DOHH2 (cell line): ENCODE measurements around the gene PEX3.

Source experiments
- H3F3A ChIP-seq: fragments of 200-600 bp; sonication (generic), shearing (Covaris generic); 2 replicates; pipeline ENCODE4 v1.6.0; 2016; ENCODE audit warnings: antibody characterized with exemption, mild to moderate bottlenecking; ENCODE audit not compliant: control insufficient read depth, insufficient read depth
- H3K27ac ChIP-seq: fragments of 200-600 bp; sonication (generic); 2 replicates; pipeline ENCODE4 v1.5.1; 2014; ENCODE audit warnings: low read depth, mild to moderate bottlenecking, low read length, moderate library complexity
- H3K27me3 ChIP-seq: fragments of 200-600 bp; sonication (generic); 2 replicates; pipeline ENCODE4 v1.6.1; 2014; ENCODE audit warnings: mild to moderate bottlenecking, low read length, mixed read lengths; ENCODE audit not compliant: control insufficient read depth
- H3K36me3 ChIP-seq: fragments of 200-600 bp; sonication (generic); 2 replicates; pipeline ENCODE4 v1.6.1; 2014; ENCODE audit warnings: mild to moderate bottlenecking, low read length, moderate library complexity, mixed read lengths; ENCODE audit not compliant: control insufficient read depth
- H3K4me1 ChIP-seq: fragments of 200-600 bp; sonication (generic); 2 replicates; pipeline ENCODE4 v1.6.1; 2014; ENCODE audit warnings: mild to moderate bottlenecking, low read length, mixed read lengths; ENCODE audit not compliant: control insufficient read depth
- H3K4me2 ChIP-seq: fragments of 200-600 bp; sonication (generic); 2 replicates; pipeline ENCODE4 v1.6.0; 2014; ENCODE audit warnings: mild to moderate bottlenecking, low read length, moderate library complexity
- H3K4me3 ChIP-seq: fragments of 200-600 bp; sonication (generic); 2 replicates; pipeline ENCODE4 v1.5.1; 2014; ENCODE audit warnings: mild to moderate bottlenecking, low read length, mixed read lengths
- H3K79me2 ChIP-seq: fragments of 200-600 bp; sonication (generic); 2 replicates; pipeline ENCODE4 v1.6.1; 2014; ENCODE audit warnings: mild to moderate bottlenecking, low read length, mixed read lengths; ENCODE audit not compliant: control insufficient read depth
- H3K9me2 ChIP-seq: fragments of 200-600 bp; sonication (generic); replicated peaks from 2 replicates; pipeline ENCODE4 v1.6.1; 2014; ENCODE audit warnings: mild to moderate bottlenecking, low read length, mixed read lengths; ENCODE audit not compliant: control insufficient read depth
- H3K9me3 ChIP-seq: fragments of 200-600 bp; sonication (generic); 2 replicates; pipeline ENCODE4 v1.6.1; 2014; ENCODE audit warnings: antibody characterized with exemption, low read length, mixed read lengths; ENCODE audit not compliant: control insufficient read depth, insufficient read depth
- H4K20me1 ChIP-seq: fragments of 200-600 bp; sonication (generic); 2 replicates; pipeline ENCODE4 v1.6.0; 2014; ENCODE audit warnings: low read depth, mild to moderate bottlenecking, antibody characterized with exemption, low read length, moderate library complexity; ENCODE audit not compliant: control insufficient read depth, insufficient read depth
- CTCF ChIP-seq: fragments of 200-600 bp; sonication (generic); IDR thresholded peaks from one replicate; pipeline ENCODE4 v1.5.1; 2014; ENCODE audit warnings: antibody characterized with exemption, mild to moderate bottlenecking, low read depth, low read length; ENCODE audit not compliant: poor library complexity, severe bottlenecking
- EZH2phosphoT487 ChIP-seq: fragments of 200-600 bp; sonication (generic); IDR thresholded peaks from 2 replicates; pipeline ENCODE4 v1.6.1; 2017; ENCODE audit warnings: borderline replicate concordance, mild to moderate bottlenecking, antibody characterized with exemption, low read length, moderate library complexity, mixed read lengths

Gene PEX3

DNA sequence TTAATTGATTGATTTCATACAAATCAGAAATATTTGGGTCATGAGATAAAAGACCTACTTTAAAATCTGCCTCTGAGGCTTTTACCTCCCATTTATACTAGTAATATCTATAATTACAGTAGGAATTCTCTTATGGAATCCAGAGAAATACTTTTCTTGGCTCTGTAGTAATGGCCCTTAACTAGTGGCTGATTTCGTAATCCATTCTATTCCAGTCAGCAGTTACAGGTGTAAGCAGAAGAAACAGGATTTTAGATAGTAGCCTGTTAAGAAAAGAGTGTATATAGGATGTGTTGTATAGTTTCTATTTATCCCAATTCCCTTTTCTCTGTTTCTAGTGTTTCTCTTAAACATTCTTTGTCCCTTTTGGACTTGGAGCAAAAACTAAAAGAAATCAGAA lies 21.2 kb downstream of the PEX3 start:
- Histone ChIP-seq H3K27ac (no peak overlapping the region), H3K9me3 (no peaks in the 10 kb centered on the region), H3K4me3 (no peak overlapping the region), H3K27me3 (no peaks in the 10 kb centered on the region), H3K4me1 (no peaks in the 10 kb centered on the region), H3F3A (no peaks in the 10 kb centered on the region), H3K4me2 (no peak overlapping the region), H3K9me2 (no peaks in the 10 kb centered on the region), H3K36me3 (peaks cover 31% of the 10 kb centered on the region), H4K20me1 (no peaks in the 10 kb centered on the region), H3K79me2 (no peaks in the 10 kb centered on the region)
- TF ChIP-seq CTCF (no peak), EZH2phosphoT487 (no peak)

GRCh38 chr6:143476545-143476944 lies 25.9 kb downstream of the PEX3 start:
- Histone ChIP-seq H3K36me3 (peaks cover 50% of the 10 kb centered on the region), H3K79me2 (no peaks in the 10 kb centered on the region), H3K4me2 (no peak overlapping the region), H3F3A (no peaks in the 10 kb centered on the region), H3K27me3 (no peaks in the 10 kb centered on the region), H3K9me3 (no peaks in the 10 kb centered on the region), H3K4me3 (no peak overlapping the region), H3K9me2 (no peaks in the 10 kb centered on the region), H4K20me1 (no peaks in the 10 kb centered on the region), H3K4me1 (peaks cover 4% of the 10 kb centered on the region; the same call in 1 of the 2 replicates), H3K27ac (no peak overlapping the region)
- TF ChIP-seq EZH2phosphoT487 (no peak), CTCF (no peak)

GRCh38 chr6:143478479-143479062 lies 28.0 kb downstream of the PEX3 start:
- Histone ChIP-seq H3K27ac (no peak overlapping the region), H4K20me1 (no peaks in the 10 kb centered on the region), H3K4me1 (peaks cover 4% of the 10 kb centered on the region; the same call in 1 of the 2 replicates), H3K9me2 (no peaks in the 10 kb centered on the region), H3K9me3 (no peaks in the 10 kb centered on the region), H3K4me3 (no peak overlapping the region), H3K79me2 (no peaks in the 10 kb centered on the region), H3K36me3 (peaks cover 31% of the 10 kb centered on the region), H3K4me2 (no peak overlapping the region), H3K27me3 (no peaks in the 10 kb centered on the region), H3F3A (no peaks in the 10 kb centered on the region)
- TF ChIP-seq EZH2phosphoT487 (no peak), CTCF (no peak)
